Activated B cell treated with CpG ODN at 0.5 μM for 24 hours (primary cell): ENCODE measurements around the gene TRAF1. TPM values are rescaled to one million over a fixed set of nuclear protein-coding genes. Genes with fewer than 3 reads are reported as not detected.

Source experiments
- ATAC-seq: fragments of 200-7000 bp; cut with Tn5 transposase; one replicate; pipeline ENCODE4 v1.10.0; 2021; ENCODE audit warnings: low read depth, mild to moderate bottlenecking, moderate library complexity
- CTCF ChIA-PET: fragments of 350-600 bp; sonication (Branson Sonifier 250); formaldehyde crosslinking; loops from one replicate; lab custom pipeline; 2021; ENCODE audit warnings: antibody characterized with exemption; lab: Charles Lee
- POLR2A ChIA-PET: fragments of 350-600 bp; sonication (Branson Sonifier 250); formaldehyde crosslinking; loops from one replicate; lab custom pipeline; 2021; ENCODE audit warnings: antibody characterized with exemption; lab: Charles Lee
- DNase-seq: peaks from one replicate; pipeline ENCODE4 v3.0.0; 2022
- H3K27ac Mint-ChIP-seq: one replicate; pipeline ENCODE4 v1.8.0; 2020; ENCODE audit warnings: mixed read lengths
- H3K27me3 Mint-ChIP-seq: one replicate; pipeline ENCODE4 v1.8.0; 2021; ENCODE audit warnings: mixed read lengths
- H3K36me3 Mint-ChIP-seq: one replicate; pipeline ENCODE4 v1.8.0; 2021; ENCODE audit warnings: low read depth, mixed read lengths
- H3K4me1 Mint-ChIP-seq: one replicate; pipeline ENCODE4 v1.8.0; 2021; ENCODE audit warnings: mixed read lengths
- H3K4me3 Mint-ChIP-seq: one replicate; pipeline ENCODE4 v1.8.0; 2020; ENCODE audit warnings: mild to moderate bottlenecking, mixed read lengths
- H3K9me3 Mint-ChIP-seq: one replicate; pipeline ENCODE4 v1.8.0; 2020; ENCODE audit warnings: mixed read lengths
- intact Hi-C: fragments of 100-400 bp; cut with micrococcal nuclease; formaldehyde crosslinking; loops from one replicate; pipeline ENCODE4 v1.15.1; 2024
- total RNA-seq: library from RNA; stranded (reverse); gene quantifications from 2 replicates; pipeline ENCODE4 v1.2.3, GENCODE V29; 2022
- TF ChIP-seq, protein P1 (sequence below): fragments of 200-600 bp; IDR thresholded peaks from one replicate; pipeline ENCODE4 v1.8.0; 2022; ENCODE audit warnings: antibody characterized with exemption, mild to moderate bottlenecking

The TRAF1 gene
- total RNA-seq, 1 donor from 2014 or later: 130 TPM

- ChIA-PET POLR2A (no interaction called here), CTCF (no interaction called here)
- H3K27me3 Mint-ChIP-seq: no peaks in the 10 kb centered on the region
- DNase-seq (no peak), ATAC-seq (no peak)
- H3K4me1 Mint-ChIP-seq: peaks cover 16% of the 10 kb centered on the region
- TF ChIP-seq, protein P1, sequence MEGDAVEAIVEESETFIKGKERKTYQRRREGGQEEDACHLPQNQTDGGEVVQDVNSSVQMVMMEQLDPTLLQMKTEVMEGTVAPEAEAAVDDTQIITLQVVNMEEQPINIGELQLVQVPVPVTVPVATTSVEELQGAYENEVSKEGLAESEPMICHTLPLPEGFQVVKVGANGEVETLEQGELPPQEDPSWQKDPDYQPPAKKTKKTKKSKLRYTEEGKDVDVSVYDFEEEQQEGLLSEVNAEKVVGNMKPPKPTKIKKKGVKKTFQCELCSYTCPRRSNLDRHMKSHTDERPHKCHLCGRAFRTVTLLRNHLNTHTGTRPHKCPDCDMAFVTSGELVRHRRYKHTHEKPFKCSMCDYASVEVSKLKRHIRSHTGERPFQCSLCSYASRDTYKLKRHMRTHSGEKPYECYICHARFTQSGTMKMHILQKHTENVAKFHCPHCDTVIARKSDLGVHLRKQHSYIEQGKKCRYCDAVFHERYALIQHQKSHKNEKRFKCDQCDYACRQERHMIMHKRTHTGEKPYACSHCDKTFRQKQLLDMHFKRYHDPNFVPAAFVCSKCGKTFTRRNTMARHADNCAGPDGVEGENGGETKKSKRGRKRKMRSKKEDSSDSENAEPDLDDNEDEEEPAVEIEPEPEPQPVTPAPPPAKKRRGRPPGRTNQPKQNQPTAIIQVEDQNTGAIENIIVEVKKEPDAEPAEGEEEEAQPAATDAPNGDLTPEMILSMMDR: no peak
- no peaks in the 10 kb centered on the region for H3K9me3 Mint-ChIP-seq
- intact Hi-C loops: loop anchor here (5.0 kb wide), 1 partner anchor 116 kb away; no protein-coding TSS in a partner anchor
- no peak overlapping the region for H3K27ac Mint-ChIP-seq
- no peak overlapping the region for H3K4me3 Mint-ChIP-seq
- H3K36me3 Mint-ChIP-seq: peaks cover 23% of the 10 kb centered on the region
Observed at GRCh38 chr9:120865809-120866208, 60.8 kb downstream of the TRAF1 start.

DNA sequence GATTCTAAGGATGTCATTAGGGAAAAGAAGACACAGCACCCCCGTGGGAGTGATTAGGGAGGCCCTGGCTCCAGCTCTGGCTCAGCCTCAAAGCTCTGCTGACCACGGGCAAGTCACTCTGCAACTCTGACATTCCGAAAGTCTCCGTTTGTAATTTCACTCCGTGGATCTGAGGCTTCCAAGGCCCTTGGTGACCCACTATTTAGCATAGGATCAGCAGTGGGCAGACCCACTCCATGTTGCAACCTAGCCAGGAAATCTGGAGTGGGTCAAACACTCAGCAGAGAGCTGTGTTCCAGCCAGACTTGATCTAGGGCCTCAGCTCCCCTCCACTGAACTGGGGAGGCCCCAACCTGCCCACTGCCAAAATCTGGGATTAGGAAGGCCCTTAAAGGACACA is 61.4 kb downstream of the TRAF1 start:
- no peaks in the 10 kb centered on the region for H3K9me3 Mint-ChIP-seq
- DNase-seq: no peak
- ATAC-seq: no peak
- ChIA-PET CTCF (no interaction called here), POLR2A (no interaction called here)
- peaks cover 16% of the 10 kb centered on the region for H3K4me1 Mint-ChIP-seq
- no peak overlapping the region for H3K4me3 Mint-ChIP-seq
- intact Hi-C loops: loop anchor here (5.0 kb wide), 1 partner anchor 117 kb away; no protein-coding TSS in a partner anchor
- no peaks in the 10 kb centered on the region for H3K27me3 Mint-ChIP-seq
- peaks cover 28% of the 10 kb centered on the region for H3K36me3 Mint-ChIP-seq
- TF ChIP-seq, protein P1: no peak
- H3K27ac Mint-ChIP-seq: no peak overlapping the region

DNA sequence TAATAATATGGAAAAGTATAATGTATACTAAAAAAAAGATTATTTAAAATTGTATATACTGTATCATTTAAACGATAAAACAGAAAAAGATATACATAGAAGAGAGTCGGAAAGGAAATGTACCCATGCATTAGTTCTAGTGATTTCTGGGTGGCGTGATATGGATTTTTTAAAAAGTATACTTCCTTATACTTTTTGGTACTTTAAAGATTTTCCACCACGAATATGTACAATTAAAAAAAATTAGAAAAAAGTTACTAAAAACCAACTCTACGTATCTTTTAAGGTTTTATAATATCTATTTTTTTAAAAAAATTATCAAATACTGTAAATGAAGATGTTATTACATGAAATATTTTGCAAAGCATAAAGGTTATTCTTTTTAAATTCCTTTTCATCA is 61.9 kb downstream of the TRAF1 start:
- Mint-ChIP-seq H3K36me3 (peaks cover 32% of the 10 kb centered on the region), H3K4me3 (no peak overlapping the region), H3K27ac (no peak overlapping the region), H3K27me3 (no peaks in the 10 kb centered on the region), H3K9me3 (no peaks in the 10 kb centered on the region), H3K4me1 (peaks cover 15% of the 10 kb centered on the region)
- TF ChIP-seq, protein P1: no peak
- POLR2A ChIA-PET: no interaction called here
- intact Hi-C loops: loop anchor here (5.0 kb wide), 1 partner anchor 118 kb away; no protein-coding TSS in a partner anchor
- ATAC-seq (no peak), DNase-seq (no peak)
- CTCF ChIA-PET: no interaction called here

DNA sequence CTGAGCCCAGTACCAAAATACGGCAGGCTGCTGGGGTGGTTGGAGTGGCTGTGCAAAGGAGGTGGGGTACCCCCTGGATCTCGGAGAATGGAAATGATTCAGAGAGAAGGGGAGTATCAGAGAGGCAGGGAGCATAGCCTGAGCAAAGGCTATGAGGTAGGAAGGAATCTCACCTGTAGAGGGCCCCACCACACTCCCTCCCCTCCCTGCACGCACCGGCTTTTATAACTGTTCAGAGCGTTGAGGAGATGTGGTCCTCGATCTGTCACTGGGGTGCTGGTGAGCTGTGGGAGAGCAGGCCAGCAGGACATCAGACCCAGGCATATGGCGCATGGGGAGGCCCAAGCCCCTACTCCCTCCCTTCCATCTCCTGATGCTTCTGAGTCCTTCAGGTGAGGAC is 62.8 kb downstream of the TRAF1 start:
- Mint-ChIP-seq H3K4me1 (peaks cover 8% of the 10 kb centered on the region), H3K36me3 (peaks cover 31% of the 10 kb centered on the region), H3K27me3 (no peaks in the 10 kb centered on the region), H3K9me3 (no peaks in the 10 kb centered on the region), H3K4me3 (no peak overlapping the region), H3K27ac (no peak overlapping the region)
- DNase-seq (no peak), ATAC-seq (no peak)
- TF ChIP-seq, protein P1: no peak
- POLR2A ChIA-PET: no interaction called here
- intact Hi-C loops: no loop called here
- CTCF ChIA-PET: no interaction called here

GRCh38 chr9:120862452-120862851 is 64.1 kb downstream of the TRAF1 start:
- intact Hi-C loops: no loop called here
- Mint-ChIP-seq H3K27ac (no peak overlapping the region), H3K36me3 (peaks cover 38% of the 10 kb centered on the region), H3K4me1 (peaks cover 3% of the 10 kb centered on the region), H3K27me3 (no peaks in the 10 kb centered on the region), H3K4me3 (no peak overlapping the region), H3K9me3 (no peaks in the 10 kb centered on the region)
- POLR2A ChIA-PET: no interaction called here
- no peak for ATAC-seq
- TF ChIP-seq, protein P1: no peak
- no peak for DNase-seq
- CTCF ChIA-PET: no interaction called here
